Measurements from ENCODE around the gene OPN5. TPM values are rescaled to one million over a fixed set of nuclear protein-coding genes. Genes with fewer than 3 reads are reported as not detected.
A peak's percentile ranks its signal among the peaks of the same experiment; 100 is the strongest.

OPN5 gene
- total RNA-seq, 1 experiment from 2014 or later = not detected

- no TSS peak for BruUV-seq (replicated peaks)
- H3K4me3 ChIP-seq (ENCODE audit: low read depth, low read length, poor library complexity, severe bottlenecking) = no peak overlapping the region
- peak; percentile 4 for DNase-seq (ENCODE audit: low spot score)
- no peaks in the 10 kb centered on the region for H3K36me3 ChIP-seq (ENCODE audit: insufficient read depth, low read length, poor library complexity, severe bottlenecking)
- POLR2A ChIA-PET (ENCODE audit: low non-redundant PET) = no interaction called here
- intact Hi-C loops (cut with micrococcal nuclease; ENCODE audit: unreplicated experiment) = loop anchor here (2.0 kb wide), 1 partner anchor 321 kb away; no protein-coding TSS in a partner anchor
- CTCF ChIA-PET = interaction anchor here (0.8 kb wide), 1 partner anchor 105 kb away, joined by 3 read pairs; no protein-coding TSS in a partner anchor
- TF ChIP-seq CTCF (conservative IDR thresholded peaks at IDR 0.05; ENCODE audit: low read depth, low read length) (no peak), EZH2 (IDR thresholded peaks at IDR 0.05; ENCODE audit: borderline replicate concordance, low read depth, low read length, poor library complexity, severe bottlenecking) (no peak)
- H3K4me1 ChIP-seq (ENCODE audit: insufficient read depth, low read length, poor library complexity, severe bottlenecking) = no peaks in the 10 kb centered on the region
- no peaks in the 10 kb centered on the region for H3K9me3 ChIP-seq (ENCODE audit: low read depth, low read length, poor library complexity, severe bottlenecking)
- H3K27ac ChIP-seq (ENCODE audit: low read depth, low read length, poor library complexity, severe bottlenecking) = no peak overlapping the region
- H3K27me3 ChIP-seq (replicated peaks; ENCODE audit: insufficient read depth, low read depth, low read length, poor library complexity) = no peaks in the 10 kb centered on the region
Measured at GRCh38 chr6:47736083-47736700, 45.6 kb upstream of the OPN5 start.

- CTCF ChIA-PET = no interaction called here
- intact Hi-C loops (cut with micrococcal nuclease; ENCODE audit: unreplicated experiment) = loop anchor here (2.0 kb wide), 1 partner anchor 323 kb away; no protein-coding TSS in a partner anchor
Measured at GRCh38 chr6:47737406-47737805, 44.4 kb upstream of the OPN5 start.

GRCh38 chr6:47740714-47741113 lies 41.1 kb upstream of the OPN5 start:
- no TSS peak for BruUV-seq (replicated peaks)
- CTCF ChIA-PET = no interaction called here
- intact Hi-C loops (cut with micrococcal nuclease; ENCODE audit: unreplicated experiment) = no loop called here

More at GRCh38 chr6:47737406-47737805, 44.4 kb upstream of the OPN5 start:
- Histone ChIP-seq H3K27ac (ENCODE audit: low read depth, low read length, poor library complexity, severe bottlenecking) (no peak overlapping the region), H3K36me3 (ENCODE audit: insufficient read depth, low read length, poor library complexity, severe bottlenecking) (no peaks in the 10 kb centered on the region), H3K27me3 (replicated peaks; ENCODE audit: insufficient read depth, low read depth, low read length, poor library complexity) (no peaks in the 10 kb centered on the region), H3K4me1 (ENCODE audit: insufficient read depth, low read length, poor library complexity, severe bottlenecking) (no peaks in the 10 kb centered on the region), H3K4me3 (ENCODE audit: low read depth, low read length, poor library complexity, severe bottlenecking) (no peak overlapping the region), H3K9me3 (ENCODE audit: low read depth, low read length, poor library complexity, severe bottlenecking) (no peaks in the 10 kb centered on the region)
- POLR2A ChIA-PET (ENCODE audit: low non-redundant PET) = interaction anchor here (0.6 kb wide), 1 partner anchor 44 kb away, joined by 3 read pairs; no protein-coding TSS in a partner anchor
- DNase-seq (ENCODE audit: low spot score) = no peak
- no TSS peak for BruUV-seq (replicated peaks)
- no peak for TF ChIP-seq EZH2 (IDR thresholded peaks at IDR 0.05; ENCODE audit: borderline replicate concordance, low read depth, low read length, poor library complexity, severe bottlenecking)

More at GRCh38 chr6:47740714-47741113, 41.1 kb upstream of the OPN5 start:
- TF ChIP-seq EZH2 (IDR thresholded peaks at IDR 0.05; ENCODE audit: borderline replicate concordance, low read depth, low read length, poor library complexity, severe bottlenecking) (no peak), CTCF (conservative IDR thresholded peaks at IDR 0.05; ENCODE audit: low read depth, low read length) (no peak)
- POLR2A ChIA-PET (ENCODE audit: low non-redundant PET) = no interaction called here
- H3K4me3 ChIP-seq (ENCODE audit: low read depth, low read length, poor library complexity, severe bottlenecking) = no peak overlapping the region
- no peak overlapping the region for H3K27ac ChIP-seq (ENCODE audit: low read depth, low read length, poor library complexity, severe bottlenecking)
- no peaks in the 10 kb centered on the region for H3K9me3 ChIP-seq (ENCODE audit: low read depth, low read length, poor library complexity, severe bottlenecking)
- no peaks in the 10 kb centered on the region for H3K4me1 ChIP-seq (ENCODE audit: insufficient read depth, low read length, poor library complexity, severe bottlenecking)
- no peaks in the 10 kb centered on the region for H3K36me3 ChIP-seq (ENCODE audit: insufficient read depth, low read length, poor library complexity, severe bottlenecking)
- DNase-seq (ENCODE audit: low spot score) = no peak
- H3K27me3 ChIP-seq (replicated peaks; ENCODE audit: insufficient read depth, low read depth, low read length, poor library complexity) = no peaks in the 10 kb centered on the region

All from A673 (cell line).